HG03558 (cell line): ENCODE data around the gene ARL6IP4.
"Not testable (repeated sequence)": the region's sequence is repeated elsewhere in the genome, so short reads cannot be mapped to it uniquely, and the experiment has no call there.

Experiments
- ATAC-seq: cut with Tn5 transposase; IDR thresholded peaks from one replicate; pipeline ENCODE4 v1.9.1; 2021; ENCODE audit warnings: moderate number of reproducible peaks; ENCODE audit not compliant: unreplicated experiment; ENCODE audit errors: extremely low read depth

The ARL6IP4 gene

GRCh38 chr12:123003257-123003656, 22.8 kb downstream of the ARL6IP4 start:
- ATAC-seq = no peak

DNA sequence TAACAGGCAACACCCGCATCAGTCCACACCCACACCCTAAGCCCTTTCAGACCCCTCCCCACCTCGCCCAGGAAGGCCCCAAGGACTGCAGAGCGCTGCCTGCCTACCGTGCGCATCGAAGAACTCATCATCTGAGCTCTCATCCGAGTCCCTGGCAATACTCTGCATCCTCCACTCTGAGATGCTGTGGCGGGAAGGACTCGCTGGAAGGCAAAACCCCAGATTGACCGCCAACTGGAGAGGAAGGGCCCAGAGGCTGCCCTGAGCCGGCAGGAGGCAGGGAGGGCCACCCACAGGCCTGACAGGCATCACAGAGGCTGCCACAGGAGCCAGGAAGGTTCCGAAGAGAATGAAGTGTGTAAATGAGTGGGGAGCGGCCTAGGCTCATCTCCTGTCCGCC, 23.8 kb downstream of the ARL6IP4 start:
- ATAC-seq = no peak

- ATAC-seq = no peak
Observed at GRCh38 chr12:123005081-123005626, 24.7 kb downstream of the ARL6IP4 start.

GRCh38 chr12:123006977-123007376, 26.5 kb downstream of the ARL6IP4 start:
- ATAC-seq = no peak

GRCh38 chr12:123010110-123010509, 29.6 kb downstream of the ARL6IP4 start:
- ATAC-seq = no peak

DNA sequence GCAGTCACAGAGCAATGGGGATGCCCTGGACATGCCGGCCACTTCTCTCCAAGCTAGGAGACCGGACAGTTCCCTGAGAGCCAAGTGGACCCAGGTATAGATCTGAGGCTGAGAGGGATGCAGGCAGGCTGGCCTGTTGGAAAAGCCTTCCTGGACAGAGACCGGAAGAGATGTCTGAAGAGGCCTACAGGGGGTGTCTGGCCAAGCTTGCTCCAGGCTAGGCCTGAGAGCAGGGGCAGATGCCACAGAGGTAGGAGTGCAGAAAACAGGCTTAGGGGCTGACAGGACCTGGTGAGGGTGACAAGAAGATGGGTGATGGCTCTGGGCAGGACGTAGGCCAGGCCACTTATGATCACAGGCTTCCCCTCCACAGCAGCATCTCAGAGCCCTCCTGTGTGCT, 30.2 kb downstream of the ARL6IP4 start:
- no peak for ATAC-seq

- ATAC-seq = no peak
Observed at GRCh38 chr12:123011701-123012100, 31.2 kb downstream of the ARL6IP4 start.

GRCh38 chr12:123013185-123014095, 33.0 kb downstream of the ARL6IP4 start:
- ATAC-seq = no peak

- ATAC-seq = not testable (repeated sequence)
Observed at GRCh38 chr12:123014473-123014872, 34.0 kb downstream of the ARL6IP4 start.

DNA sequence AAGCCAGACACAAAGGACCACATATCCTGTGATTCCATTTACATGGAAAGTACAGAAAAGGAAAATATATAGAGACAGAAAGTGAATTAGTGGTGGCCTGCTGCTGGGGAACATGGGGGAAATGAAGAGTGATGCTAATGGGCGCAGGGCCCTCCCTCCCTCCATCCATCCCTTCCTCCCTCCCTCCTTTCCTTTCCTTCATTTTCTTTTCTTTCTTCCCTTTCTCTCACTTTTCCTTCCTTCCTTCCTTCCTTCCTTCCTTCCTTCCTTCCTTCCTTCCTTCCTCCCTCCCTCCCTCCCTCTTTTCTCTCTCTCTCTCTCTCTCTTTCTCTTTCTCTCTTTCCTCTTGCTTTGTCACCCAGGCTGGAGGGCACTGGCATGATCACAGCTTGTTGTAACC, 37.3 kb downstream of the ARL6IP4 start:
- ATAC-seq = no peak

GRCh38 chr12:123019841-123020138, 39.3 kb downstream of the ARL6IP4 start:
- ATAC-seq = no peak

DNA sequence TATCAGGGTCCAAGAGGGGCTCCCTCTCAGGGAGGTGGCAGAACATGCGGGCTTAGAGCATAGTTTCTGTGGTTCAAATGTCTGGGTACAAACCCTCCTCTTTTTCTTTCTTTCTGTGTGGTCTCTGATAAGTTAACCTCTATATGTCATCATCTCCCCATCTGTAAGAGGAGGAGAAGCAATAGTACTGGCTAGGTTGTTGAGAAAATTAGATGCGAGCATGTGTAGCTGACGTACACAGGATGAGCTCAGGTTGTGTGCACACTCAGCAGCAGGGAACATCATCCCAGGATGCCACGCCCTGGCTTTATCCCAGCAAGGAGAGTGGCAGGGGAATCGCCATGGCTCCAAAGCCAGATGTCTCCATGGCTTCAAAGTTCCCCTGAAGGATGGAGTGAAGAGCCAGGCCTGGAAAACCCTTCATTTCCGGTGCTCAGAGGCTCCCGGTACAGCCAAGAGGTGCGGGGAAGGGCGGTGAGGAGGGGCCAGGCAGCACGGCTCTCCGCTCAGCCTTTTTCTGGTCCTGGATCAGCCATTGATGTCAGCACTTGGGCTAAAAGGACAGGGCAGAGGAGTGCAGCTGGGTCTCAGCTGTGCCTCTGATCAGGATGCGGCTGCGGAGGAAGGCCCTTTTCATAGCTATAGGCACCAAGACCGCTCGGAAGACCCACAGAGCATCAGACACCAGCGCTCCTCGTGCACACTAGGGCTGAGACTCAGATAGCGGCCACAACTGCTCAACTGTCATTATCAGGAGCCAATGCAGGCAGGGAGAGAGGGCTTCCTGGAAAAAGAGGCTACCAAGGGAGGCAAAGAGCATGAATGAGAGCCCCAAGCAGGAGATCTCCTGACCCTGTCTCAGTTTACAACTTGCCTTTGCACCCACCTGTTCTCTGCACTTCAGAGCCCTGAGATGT, 41.5 kb downstream of the ARL6IP4 start:
- no peak for ATAC-seq

GRCh38 chr12:123022846-123023245, 42.4 kb downstream of the ARL6IP4 start:
- no peak for ATAC-seq

GRCh38 chr12:123024819-123025391, 44.4 kb downstream of the ARL6IP4 start:
- no peak for ATAC-seq

- no peak for ATAC-seq
Observed at GRCh38 chr12:123026094-123026853, 45.8 kb downstream of the ARL6IP4 start.

DNA sequence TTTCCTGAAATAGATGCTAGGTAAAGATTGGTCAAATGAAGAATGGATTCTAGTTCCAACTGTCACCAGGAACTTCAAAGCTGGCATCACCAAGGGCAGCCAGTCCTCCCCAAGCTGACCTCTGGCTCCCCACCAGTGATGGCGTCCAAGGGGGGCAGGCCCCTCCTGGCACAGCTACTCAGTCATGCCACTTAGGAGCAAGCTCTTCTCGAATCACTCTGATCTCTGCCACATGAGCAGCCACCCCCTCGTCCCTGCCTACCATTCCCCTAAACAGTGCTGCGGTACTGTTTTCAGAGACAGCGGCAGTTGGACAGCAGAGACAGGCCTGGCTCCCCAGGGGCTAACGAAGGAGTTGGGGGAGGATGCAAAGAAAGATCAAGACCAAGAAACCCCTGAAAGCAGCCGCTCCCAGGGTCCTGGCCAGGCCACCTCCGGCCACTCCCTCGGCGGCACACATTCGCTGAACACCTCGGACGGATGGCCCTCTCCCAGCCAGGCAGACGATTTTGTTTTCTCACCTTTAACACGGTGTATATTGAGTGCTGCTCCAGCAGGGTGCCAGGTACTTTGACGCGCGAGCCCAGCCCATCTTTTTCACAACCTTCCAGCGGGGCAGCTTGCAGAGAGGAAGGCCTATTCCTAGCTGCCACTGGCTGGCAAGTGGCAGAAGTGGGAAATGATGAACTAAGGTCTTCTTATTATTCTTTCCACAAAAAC, 47.4 kb downstream of the ARL6IP4 start:
- no peak for ATAC-seq

GRCh38 chr12:123028475-123028874, 48.0 kb downstream of the ARL6IP4 start:
- no peak for ATAC-seq

- ATAC-seq = no peak
Observed at GRCh38 chr12:123029550-123029949, 49.1 kb downstream of the ARL6IP4 start.

- no peak for ATAC-seq
Observed at GRCh38 chr12:123030686-123031085, 50.2 kb downstream of the ARL6IP4 start.
